Measurements from ENCODE around the gene PCSK7. TPM values are rescaled to one million over a fixed set of nuclear protein-coding genes. Genes with fewer than 3 reads are reported as not detected.

PCSK7 gene
- total and polyA plus RNA-seq, 2 of the 8 experiments (the other 6 are each of a cell fraction or from before 2014, with no cell fraction given), result 23.4 to 38.5 TPM

DNA sequence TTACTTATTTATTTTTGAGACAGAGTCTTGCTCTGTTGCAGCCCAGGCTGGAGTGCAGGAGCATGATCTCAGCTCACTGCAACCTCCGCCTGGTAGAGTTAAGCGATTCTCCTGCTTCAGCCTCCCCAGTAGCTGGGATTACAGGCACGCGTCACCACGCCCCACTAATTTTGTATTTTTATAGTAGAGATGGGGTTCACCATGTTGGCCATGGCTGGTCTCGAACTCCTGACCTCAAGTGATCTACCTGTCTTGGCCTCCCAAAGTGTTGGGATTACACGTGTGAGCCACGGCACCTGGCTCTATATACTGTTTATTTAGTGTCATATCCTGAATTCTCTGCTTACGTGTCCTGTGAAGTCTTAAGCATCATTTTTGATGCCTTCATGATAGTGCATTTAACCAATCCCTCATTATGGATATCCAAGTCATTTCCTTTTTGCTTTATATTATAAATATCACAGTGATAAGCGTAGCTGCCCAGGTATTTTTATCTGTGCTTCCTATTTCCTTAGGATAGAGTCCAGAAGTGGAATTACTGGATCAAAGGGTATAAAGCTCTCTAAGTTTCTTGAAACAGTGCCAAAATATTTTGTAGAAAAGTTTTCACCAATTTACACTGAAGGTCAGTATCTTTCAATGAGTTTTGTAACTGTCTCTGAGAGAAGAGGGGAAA is 54.2 kb downstream of the PCSK7 start (continued):
- no peak for TF ChIP-seq ATF2 (IDR thresholded peaks at IDR 0.05; ENCODE audit: low read length)
- TF ChIP-seq NANOG (IDR thresholded peaks at IDR 0.05; ENCODE audit: insufficient read depth, low read depth, low read length, poor library complexity, severe bottlenecking), result no peak
- no peak for TF ChIP-seq RBBP5 (IDR thresholded peaks at IDR 0.05; ENCODE audit: borderline replicate concordance, low read depth, low read length)

Measured in H1 (cell line).